ENCODE data around the gene PCDHB4.
A peak's percentile ranks its signal among the peaks of the same experiment; 100 is the strongest.
"Not testable (repeated sequence)": the region's sequence is repeated elsewhere in the genome, so short reads cannot be mapped to it uniquely, and the experiment has no call there.

The PCDHB4 gene

DNA sequence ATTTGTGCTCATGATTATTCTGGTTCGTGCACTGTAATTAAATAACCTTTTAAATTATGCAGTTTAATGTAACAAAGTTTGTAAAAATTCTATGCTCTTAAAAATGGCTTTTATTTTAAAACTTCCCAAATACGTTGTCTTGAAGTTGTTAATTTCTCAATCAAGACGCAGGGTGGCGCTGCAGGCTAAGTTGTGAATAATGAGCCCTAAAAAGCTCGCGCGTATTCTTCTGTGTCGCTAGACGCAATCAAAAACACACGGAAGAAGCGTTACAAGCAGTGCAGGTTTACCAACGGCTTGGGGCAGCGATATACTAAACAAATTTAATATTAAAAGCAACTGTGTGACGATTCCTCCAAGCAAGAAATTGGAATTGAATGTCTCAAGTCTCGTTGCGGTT, at the start of gene PCDHB4:
PCDHB4 (plus strand) TSS at position 256 of the 400 bp plus-strand sequence. CDS start 181 bp downstream, outside the sequence.
- peak; percentile 34 for DNase-seq

DNA sequence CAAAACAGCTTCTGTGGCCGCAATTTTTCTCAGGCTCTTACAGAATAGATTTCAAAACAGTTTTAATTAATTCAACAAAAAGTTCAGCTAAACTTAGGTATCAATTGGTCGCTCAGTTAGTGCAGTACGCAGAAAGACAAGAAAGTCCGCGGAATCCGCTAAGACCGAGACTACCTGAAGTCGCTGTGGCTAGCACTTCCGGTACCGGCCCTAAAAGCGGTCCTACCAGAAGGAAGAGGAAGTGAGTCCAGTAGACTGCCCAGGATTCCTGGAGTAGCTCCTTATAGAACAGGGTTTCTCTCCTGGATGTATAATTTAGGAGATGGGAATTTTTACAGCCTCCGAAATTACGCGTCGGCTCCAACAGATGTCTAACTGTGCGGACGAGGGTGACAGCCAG, 43.8 kb upstream of the PCDHB4 start:
- DNase-seq: no peak

DNA sequence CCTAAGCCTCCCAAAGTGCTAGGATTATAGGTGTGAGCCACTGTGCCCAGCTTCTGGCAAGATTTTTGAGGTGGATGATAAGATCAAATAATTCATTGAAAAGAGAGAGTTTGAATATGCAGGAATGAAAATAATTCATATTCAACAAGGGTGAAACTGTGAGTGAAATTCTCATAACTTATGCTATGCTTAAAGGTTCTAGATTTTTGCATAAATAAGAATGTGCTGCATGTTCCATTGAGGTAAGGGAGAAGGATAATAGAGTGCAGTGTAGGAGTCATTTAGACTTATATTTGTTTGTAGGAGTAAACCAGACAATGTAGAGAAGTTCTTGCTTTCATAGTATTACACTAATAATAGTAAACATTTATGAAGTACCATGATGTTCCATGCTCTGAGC, 39.4 kb upstream of the PCDHB4 start:
- DNase-seq: no peak

DNA sequence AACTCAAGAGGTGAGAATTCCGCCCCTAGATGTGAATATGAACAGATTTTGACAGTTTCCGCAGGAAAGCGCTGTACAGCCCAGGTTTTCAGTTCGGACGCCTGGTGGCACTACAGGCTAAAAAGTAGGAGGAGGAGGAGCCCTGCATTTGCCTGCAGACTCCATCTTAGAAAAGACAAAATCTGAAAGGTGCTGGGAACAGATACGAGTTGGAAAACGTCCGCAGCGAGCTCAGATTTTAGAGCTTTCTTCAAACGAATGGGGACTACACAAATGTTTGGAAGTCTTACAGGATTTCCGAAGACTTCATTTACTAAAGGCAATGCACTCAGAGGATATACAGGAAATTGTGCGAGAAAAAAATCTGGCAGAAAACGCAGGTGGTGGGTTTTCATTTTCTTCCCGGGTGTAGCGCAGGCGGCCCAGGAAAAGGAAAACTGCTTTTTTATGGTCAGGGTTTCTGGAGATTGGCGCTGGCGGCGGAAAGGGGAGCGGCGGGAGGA, 37.1 kb upstream of the PCDHB4 start:
- DNase-seq: peak; percentile 49

DNA sequence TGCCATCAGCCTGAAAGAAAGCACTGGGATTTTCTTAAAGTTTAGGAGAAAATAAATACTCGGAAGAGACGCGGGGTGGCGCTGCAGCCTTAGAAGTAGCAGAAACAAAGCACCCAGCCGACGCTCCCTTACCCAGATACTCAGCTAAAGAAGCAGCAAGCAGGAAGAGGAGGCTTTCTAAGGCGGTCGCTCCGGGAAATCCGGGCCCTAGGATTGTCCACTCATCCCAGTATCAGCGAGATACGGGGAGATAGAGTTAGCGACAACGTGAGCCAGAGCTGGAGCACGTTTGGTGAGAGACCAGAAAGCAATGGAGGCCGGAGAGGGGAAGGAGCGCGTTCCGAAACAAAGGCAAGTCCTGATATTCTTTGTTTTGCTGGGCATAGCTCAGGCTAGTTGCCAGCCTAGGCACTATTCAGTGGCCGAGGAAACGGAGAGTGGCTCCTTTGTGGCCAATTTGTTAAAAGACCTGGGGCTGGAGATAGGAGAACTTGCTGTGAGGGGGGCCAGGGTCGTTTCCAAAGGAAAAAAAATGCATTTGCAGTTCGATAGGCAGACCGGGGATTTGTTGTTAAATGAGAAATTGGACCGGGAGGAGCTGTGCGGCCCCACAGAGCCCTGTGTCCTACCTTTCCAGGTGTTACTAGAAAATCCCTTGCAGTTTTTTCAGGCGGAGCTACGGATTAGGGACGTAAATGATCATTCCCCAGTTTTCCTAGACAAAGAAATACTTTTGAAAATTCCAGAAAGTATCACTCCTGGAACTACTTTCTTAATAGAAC, 26.9 kb upstream of the PCDHB4 start, which contains the start of gene PCDHB2:
PCDHB2 (plus strand) TSS at position 135 of the 782 bp plus-strand sequence; CDS start at position 311, 176 bp downstream.
- peak; percentile 26 for DNase-seq

DNA sequence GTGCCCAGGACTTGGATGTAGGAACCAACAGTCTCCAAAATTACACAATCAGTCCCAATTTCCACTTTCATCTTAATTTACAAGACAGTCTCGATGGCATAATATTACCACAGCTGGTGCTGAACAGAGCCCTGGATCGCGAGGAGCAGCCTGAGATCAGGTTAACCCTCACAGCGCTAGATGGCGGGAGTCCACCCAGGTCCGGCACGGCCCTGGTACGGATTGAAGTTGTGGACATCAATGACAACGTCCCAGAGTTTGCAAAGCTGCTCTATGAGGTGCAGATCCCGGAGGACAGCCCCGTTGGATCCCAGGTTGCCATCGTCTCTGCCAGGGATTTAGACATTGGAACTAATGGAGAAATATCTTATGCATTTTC, 26.4 kb upstream of the PCDHB4 start:
- DNase-seq: no peak

DNA sequence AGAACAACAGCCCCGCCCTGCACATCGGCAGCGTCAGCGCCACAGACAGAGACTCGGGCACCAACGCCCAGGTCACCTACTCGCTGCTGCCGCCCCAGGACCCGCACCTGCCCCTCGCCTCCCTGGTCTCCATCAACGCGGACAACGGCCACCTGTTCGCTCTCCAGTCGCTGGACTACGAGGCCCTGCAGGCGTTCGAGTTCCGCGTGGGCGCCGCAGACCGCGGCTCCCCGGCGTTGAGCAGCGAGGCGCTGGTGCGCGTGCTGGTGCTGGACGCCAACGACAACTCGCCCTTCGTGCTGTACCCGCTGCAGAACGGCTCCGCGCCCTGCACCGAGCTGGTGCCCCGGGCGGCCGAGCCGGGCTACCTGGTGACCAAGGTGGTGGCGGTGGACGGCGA, 25.4 kb upstream of the PCDHB4 start:
- not testable (repeated sequence) for DNase-seq

DNA sequence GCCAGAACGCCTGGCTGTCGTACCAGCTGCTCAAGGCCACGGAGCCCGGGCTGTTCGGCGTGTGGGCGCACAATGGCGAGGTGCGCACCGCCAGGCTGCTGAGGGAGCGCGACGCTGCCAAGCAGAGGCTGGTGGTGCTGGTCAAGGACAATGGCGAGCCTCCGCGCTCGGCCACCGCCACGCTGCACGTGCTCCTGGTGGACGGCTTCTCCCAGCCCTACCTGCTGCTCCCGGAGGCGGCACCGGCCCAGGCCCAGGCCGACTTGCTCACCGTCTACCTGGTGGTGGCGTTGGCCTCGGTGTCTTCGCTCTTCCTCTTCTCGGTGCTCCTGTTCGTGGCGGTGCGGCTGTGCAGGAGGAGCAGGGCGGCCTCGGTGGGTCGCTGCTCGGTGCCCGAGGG, 25.0 kb upstream of the PCDHB4 start:
- not testable (repeated sequence) for DNase-seq

DNA sequence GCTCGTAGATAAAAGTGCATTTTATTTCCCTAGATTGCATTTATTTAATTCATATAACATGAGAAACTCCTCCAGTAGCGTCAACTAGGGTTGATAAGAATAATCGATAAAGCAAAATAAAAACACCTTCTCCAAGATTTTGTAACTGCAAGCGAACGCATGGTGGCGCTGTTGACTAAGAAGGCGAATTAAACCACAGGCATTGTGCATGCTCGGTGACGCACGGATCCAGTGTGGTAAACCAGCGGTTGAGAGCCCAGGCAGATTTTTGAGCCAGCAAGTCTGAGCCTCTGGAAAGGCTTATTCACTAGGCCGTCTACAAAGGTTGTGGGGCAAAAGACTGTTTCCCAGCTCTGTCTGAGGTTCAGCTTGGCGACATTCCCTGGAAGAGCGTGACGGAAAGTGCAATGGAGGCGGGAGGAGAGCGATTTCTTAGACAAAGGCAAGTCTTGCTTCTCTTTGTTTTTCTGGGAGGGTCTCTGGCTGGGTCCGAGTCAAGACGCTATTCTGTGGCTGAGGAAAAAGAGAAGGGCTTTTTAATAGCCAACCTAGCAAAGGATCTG, 21.3 kb upstream of the PCDHB4 start, which contains the start of gene PCDHB3:
PCDHB3 (plus strand) TSS at position 231 of the 563 bp plus-strand sequence; CDS start at position 408, 177 bp downstream.
- peak; percentile 50 for DNase-seq

DNA sequence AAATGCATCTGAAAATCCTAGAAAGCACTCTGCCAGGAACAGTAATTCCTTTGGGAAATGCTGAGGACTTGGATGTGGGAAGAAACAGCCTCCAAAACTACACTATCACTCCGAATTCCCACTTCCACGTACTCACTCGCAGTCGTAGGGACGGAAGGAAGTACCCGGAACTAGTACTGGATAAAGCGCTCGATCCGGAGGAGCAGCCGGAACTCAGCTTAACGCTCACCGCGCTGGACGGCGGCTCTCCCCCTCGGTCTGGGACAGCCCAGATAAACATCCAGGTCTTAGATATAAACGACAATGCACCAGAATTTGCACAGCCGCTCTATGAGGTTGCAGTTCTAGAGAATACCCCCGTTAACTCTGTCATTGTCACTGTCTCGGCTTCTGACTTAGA, 20.6 kb upstream of the PCDHB4 start:
- DNase-seq: no peak

DNA sequence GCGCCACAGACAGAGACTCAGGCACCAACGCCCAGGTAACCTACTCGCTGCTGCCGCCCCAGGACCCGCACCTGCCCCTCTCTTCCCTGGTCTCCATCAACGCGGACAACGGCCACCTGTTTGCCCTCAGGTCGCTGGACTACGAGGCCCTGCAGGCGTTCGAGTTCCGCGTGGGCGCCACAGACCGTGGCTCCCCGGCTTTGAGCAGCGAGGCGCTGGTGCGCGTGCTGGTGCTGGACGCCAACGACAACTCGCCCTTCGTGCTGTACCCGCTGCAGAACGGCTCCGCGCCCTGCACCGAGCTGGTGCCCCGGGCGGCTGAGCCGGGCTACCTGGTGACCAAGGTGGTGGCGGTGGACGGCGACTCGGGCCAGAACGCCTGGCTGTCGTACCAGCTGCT, 19.5 kb upstream of the PCDHB4 start:
- DNase-seq: not testable (repeated sequence)

DNA sequence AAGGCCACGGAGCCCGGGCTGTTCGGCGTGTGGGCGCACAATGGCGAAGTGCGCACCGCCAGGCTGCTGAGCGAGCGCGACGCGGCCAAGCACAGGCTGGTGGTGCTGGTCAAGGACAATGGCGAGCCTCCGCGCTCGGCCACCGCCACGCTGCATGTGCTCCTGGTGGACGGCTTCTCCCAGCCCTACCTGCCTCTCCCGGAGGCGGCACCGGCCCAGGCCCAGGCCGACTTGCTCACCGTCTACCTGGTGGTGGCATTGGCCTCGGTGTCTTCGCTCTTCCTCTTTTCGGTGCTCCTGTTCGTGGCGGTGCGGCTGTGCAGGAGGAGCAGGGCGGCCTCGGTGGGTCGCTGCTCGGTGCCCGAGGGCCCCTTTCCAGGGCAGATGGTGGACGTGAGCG, 19.1 kb upstream of the PCDHB4 start:
- not testable (repeated sequence) for DNase-seq

DNA sequence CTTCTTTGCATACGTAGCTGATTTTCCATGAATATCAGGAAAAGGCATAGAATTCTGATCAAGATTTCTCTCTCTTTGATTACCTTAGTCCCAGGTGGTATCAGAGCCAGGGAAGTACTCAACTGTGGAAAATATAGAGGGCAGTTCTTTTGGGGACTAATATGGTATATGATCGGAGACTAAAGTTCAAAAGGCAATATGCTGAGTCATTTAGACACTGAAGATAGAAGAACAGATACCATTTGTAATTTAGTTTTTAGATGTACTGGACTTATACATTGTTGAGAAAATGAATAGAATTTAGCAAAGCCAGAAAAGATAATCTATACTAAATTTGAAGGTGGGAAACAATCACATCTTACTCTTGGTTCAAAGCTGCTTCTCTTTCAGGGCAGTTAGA, 16.3 kb upstream of the PCDHB4 start:
- DNase-seq: no peak

DNA sequence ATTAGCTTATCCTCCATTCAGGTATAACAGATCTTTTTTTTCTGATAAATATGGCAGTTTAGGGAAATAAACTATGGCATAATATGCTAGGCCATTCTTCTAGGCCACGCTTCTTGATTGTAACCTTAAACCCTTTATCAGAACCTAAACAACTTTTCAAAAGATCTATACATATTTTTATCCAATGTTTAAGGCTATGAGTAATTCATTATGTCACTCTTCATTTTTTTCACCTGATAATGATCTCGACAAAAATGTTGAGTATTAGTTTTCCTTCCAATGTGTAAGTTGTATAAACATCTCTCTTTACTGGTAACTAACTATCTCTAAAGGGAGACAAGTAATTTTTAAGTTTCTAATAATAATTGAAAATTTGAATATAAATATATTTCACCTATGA, 2.4 kb upstream of the PCDHB4 start:
- no peak for DNase-seq

DNA sequence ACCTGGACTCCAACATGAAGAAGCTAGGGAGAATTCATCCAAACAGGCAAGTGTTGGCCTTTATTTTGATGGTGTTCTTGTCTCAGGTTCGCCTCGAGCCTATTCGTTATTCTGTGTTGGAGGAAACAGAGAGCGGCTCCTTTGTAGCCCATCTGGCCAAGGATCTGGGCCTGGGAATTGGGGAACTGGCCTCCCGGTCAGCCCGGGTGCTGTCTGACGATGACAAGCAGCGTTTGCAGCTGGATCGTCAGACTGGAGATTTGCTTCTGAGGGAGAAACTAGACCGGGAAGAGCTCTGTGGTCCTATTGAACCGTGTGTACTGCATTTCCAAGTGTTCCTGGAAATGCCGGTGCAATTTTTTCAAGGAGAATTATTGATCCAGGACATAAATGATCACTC, 367 bp downstream of the PCDHB4 start:
- no peak for DNase-seq

DNA sequence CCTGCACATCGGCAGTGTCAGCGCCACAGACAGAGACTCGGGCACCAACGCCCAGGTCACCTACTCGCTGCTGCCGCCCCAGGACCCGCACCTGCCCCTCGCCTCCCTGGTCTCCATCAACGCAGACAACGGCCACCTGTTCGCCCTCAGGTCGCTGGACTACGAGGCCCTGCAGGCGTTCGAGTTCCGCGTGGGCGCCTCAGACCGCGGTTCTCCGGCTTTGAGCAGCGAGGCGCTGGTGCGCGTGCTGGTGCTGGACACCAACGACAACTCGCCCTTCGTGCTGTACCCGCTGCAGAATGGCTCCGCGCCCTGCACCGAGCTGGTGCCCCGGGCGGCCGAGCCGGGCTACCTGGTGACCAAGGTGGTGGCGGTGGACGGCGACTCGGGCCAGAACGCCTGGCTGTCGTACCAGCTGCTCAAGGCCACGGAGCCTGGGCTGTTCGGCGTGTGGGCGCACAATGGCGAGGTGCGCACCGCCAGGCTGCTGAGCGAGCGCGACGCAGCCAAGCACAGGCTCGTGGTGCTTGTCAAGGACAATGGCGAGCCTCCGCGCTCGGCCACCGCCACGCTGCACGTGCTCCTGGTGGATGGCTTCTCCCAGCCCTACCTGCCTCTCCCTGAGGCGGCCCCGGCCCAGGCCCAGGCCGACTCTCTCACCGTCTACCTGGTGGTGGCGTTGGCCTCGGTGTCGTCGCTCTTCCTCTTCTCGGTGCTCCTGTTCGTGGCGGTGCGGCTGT, 1.9 kb downstream of the PCDHB4 start:
- DNase-seq: not testable (repeated sequence)

DNA sequence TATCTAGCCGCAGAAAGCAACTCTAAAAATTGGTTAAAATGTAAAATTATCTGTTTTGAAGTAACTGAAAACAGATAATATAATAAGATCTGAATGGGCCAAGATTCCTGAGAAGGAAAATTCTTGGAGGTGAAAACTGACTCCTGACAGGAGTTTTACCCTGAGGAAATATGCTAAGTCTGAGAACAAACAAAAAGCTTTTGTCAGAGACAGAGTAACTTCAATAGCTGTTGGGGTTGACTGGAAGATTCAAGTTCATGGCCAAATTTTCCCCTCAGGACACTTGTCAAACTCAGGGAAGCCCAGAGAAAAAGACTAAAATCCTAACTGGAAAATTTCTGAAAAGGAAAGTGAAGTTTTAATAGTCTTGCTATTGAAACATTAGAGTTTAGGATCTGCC, 5.7 kb downstream of the PCDHB4 start:
- DNase-seq: no peak

DNA sequence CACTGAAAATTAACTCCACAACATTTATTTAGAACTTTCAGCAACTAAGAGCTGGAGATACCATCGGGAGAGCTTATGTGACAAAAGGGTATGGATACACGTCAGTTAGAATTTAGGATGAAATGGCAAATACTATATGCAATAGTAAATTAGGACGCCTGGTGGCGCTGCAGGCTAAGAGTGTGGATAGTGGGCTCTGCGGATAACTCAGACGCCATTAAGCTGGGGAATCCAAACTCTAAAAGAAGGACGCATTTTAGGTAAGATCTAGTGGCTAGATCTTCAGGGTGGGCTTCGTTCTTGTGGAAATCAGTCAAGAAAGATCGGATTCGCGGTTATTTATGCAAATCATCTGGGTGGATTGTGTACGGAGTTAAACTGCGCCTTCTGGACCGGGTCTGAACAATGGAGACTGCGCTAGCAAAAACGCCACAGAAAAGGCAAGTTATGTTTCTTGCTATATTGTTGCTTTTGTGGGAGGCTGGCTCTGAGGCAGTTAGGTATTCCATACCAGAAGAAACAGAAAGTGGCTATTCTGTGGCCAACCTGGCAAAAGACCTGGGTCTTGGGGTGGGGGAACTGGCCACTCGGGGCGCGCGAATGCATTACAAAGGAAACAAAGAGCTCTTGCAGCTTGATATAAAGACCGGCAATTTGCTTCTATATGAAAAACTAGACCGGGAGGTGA, 13.6 kb downstream of the PCDHB4 start, which contains the start of gene PCDHB5:
PCDHB5 (plus strand) TSS at position 177 of the 688 bp plus-strand sequence; CDS start at position 406, 229 bp downstream.
- peak; percentile 35 for DNase-seq

DNA sequence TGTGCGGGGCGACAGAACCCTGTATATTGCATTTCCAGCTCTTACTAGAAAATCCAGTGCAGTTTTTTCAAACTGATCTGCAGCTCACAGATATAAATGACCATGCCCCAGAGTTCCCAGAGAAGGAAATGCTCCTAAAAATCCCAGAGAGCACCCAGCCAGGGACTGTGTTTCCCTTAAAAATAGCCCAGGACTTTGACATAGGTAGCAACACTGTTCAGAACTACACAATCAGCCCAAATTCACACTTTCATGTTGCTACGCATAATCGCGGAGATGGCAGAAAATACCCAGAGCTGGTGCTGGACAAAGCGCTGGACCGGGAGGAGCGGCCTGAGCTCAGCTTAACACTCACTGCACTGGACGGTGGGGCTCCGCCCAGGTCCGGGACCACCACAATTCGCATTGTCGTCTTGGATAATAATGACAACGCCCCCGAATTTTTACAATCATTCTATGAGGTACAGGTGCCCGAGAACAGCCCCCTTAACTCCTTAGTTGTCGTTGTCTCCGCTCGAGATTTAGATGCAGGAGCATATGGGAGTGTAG, 14.2 kb downstream of the PCDHB4 start:
- no peak for DNase-seq

DNA sequence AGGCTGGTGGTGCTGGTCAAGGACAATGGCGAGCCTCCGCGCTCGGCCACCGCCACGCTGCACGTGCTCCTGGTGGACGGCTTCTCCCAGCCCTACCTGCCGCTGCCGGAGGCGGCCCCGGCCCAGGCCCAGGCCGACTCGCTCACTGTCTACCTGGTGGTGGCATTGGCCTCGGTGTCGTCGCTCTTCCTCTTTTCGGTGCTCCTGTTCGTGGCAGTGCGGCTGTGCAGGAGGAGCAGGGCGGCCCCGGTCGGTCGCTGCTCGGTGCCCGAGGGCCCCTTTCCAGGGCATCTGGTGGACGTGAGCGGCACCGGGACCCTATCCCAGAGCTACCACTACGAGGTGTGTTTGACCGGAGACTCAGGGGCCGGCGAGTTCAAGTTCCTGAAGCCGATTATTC, 15.7 kb downstream of the PCDHB4 start:
- not testable (repeated sequence) for DNase-seq

DNA sequence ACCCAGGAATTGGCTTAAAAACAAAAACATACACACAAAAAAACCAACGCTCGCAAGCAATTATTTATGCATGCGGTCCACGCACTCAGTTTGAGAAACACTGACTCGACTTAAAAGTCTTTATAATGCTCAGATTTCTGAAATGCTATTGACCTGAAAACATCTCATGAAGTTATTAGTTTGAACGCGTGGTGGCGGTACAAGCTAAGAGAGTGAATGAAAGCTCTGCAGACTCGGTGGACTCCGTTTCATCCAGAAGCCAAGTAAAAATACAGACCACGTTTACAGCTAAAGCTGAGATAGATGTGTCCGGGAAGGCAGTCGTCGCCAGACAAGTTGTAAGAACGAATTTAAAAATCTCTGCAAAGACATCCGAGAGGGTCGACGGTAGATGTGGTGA, 28.2 kb downstream of the PCDHB4 start, which contains the start of gene PCDHB6:
PCDHB6 (plus strand) TSS at position 246 of the 400 bp plus-strand sequence. CDS start 201 bp downstream, outside the sequence.
- peak; percentile 23 for DNase-seq
